ELR (cell line): Measurements from ENCODE around the gene ITPKB.
A peak's percentile ranks its signal among the peaks of the same experiment; 100 is the strongest.
"Not testable (repeated sequence)": the region's sequence is repeated elsewhere in the genome, so short reads cannot be mapped to it uniquely, and the experiment has no call there.

ENCODE experiments used
- DNase-seq: peaks from one replicate; pipeline ENCODE4 v3.0.0-alpha.2; 2015; ENCODE audit warnings: low read depth

ITPKB gene

GRCh38 chr1:226754793-226755533 is 15.9 kb upstream of the ITPKB start:
- no peak for DNase-seq

- no peak for DNase-seq
These were observed 15.0 kb upstream of the ITPKB start for GRCh38 chr1:226754097-226754496.

- DNase-seq, result no peak
These were observed 12.6 kb upstream of the ITPKB start for GRCh38 chr1:226751703-226752102.

GRCh38 chr1:226751214-226751613 is 12.1 kb upstream of the ITPKB start:
- no peak for DNase-seq

- DNase-seq, result no peak
These were observed 10.4 kb upstream of the ITPKB start for GRCh38 chr1:226749467-226749866.

- DNase-seq, result no peak
These were observed 9.2 kb upstream of the ITPKB start for GRCh38 chr1:226748306-226748705.

GRCh38 chr1:226747519-226748263 is 8.6 kb upstream of the ITPKB start:
- not testable (repeated sequence) for DNase-seq

- no peak for DNase-seq
These were observed 4.2 kb upstream of the ITPKB start for GRCh38 chr1:226743259-226743658.

GRCh38 chr1:226741009-226741408 is 1.9 kb upstream of the ITPKB start:
- no peak for DNase-seq

GRCh38 chr1:226739696-226740065 is 599 bp upstream of the ITPKB start:
- no peak for DNase-seq

GRCh38 chr1:226738421-226738994 is 574 bp downstream of the ITPKB start:
- peak; percentile 54 for DNase-seq

- DNase-seq, result peak; percentile 64
These were observed 1.2 kb downstream of the ITPKB start for GRCh38 chr1:226737819-226738420.

GRCh38 chr1:226736908-226737818 is 1.9 kb downstream of the ITPKB start:
- DNase-seq, result peak; percentile 28

GRCh38 chr1:226736001-226736907 is 2.8 kb downstream of the ITPKB start:
- no peak for DNase-seq

- DNase-seq, result no peak
These were observed 3.5 kb downstream of the ITPKB start for GRCh38 chr1:226735576-226735975.

- DNase-seq, result no peak
These were observed 4.4 kb downstream of the ITPKB start for GRCh38 chr1:226734611-226735153.

- DNase-seq, result no peak
These were observed 5.2 kb downstream of the ITPKB start for GRCh38 chr1:226733876-226734275.

- no peak for DNase-seq
These were observed 5.8 kb downstream of the ITPKB start for GRCh38 chr1:226733304-226733703.

- DNase-seq, result no peak
These were observed 6.2 kb downstream of the ITPKB start for GRCh38 chr1:226732856-226733291.

- DNase-seq, result no peak
These were observed 7.7 kb downstream of the ITPKB start for GRCh38 chr1:226731257-226731893.
